ENCODE data around the gene WDCP. TPM values are rescaled to one million over a fixed set of nuclear protein-coding genes. Genes with fewer than 3 reads are reported as not detected.
"Not testable (repeated sequence)": the region's sequence is repeated elsewhere in the genome, so short reads cannot be mapped to it uniquely, and the experiment has no call there.

The WDCP gene
- total and polyA plus RNA-seq, 4 donors: 2.1 to 9.1 (median 6.1) TPM

DNA sequence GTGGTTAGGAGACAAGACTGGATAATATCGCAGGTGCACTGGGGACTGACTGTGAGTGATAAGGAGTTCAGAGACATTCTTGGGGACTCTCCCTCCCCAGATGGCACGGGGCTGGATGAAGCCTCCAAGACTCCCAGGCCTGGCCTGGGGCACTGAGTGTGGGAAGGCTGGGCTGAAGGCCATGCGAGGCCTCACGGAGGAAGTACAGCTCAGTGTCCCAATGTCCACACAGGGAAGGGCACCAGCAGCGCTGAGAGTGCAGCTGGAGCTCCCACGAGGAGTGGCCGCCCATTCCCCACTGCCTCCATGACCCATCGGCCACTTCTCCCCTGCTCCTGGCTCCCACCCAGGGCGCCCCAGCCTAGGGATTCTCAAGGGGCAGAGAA is 30.8 kb downstream of the WDCP start:
- H3K9ac ChIP-seq (ENCODE audit: insufficient read depth in 1 of 2, low read length in 2 of 2): no peak overlapping the region
- no peak overlapping the region for H3K27ac ChIP-seq (ENCODE audit: low read depth in 1 of 2, low read length in 1 of 2)
- H3K36me3 ChIP-seq (ENCODE audit: control insufficient read depth in 4 of 4, insufficient read depth in 4 of 4, low read length in 4 of 4): no peaks in the 10 kb centered on the region
- no peaks in the 10 kb centered on the region for H3K9me3 ChIP-seq (ENCODE audit: control insufficient read depth in 4 of 4, insufficient read depth in 3 of 4, low read length in 3 of 4)
- TF ChIP-seq, protein P1, sequence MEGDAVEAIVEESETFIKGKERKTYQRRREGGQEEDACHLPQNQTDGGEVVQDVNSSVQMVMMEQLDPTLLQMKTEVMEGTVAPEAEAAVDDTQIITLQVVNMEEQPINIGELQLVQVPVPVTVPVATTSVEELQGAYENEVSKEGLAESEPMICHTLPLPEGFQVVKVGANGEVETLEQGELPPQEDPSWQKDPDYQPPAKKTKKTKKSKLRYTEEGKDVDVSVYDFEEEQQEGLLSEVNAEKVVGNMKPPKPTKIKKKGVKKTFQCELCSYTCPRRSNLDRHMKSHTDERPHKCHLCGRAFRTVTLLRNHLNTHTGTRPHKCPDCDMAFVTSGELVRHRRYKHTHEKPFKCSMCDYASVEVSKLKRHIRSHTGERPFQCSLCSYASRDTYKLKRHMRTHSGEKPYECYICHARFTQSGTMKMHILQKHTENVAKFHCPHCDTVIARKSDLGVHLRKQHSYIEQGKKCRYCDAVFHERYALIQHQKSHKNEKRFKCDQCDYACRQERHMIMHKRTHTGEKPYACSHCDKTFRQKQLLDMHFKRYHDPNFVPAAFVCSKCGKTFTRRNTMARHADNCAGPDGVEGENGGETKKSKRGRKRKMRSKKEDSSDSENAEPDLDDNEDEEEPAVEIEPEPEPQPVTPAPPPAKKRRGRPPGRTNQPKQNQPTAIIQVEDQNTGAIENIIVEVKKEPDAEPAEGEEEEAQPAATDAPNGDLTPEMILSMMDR (IDR thresholded peaks at IDR 0.05; ENCODE audit: control extremely low read depth, extremely low read depth): no peak
- ATAC-seq (ENCODE audit: insufficient read depth, low FRiP score) (no peak), DNase-seq (no peak)
- peaks cover 0 to 4% (median 0%) of the 10 kb centered on the region in 3 donors for H3K27me3 ChIP-seq (ENCODE audit: control insufficient read depth in 3 of 3, insufficient read depth in 3 of 3, low read length in 2 of 3)
- no peak overlapping the region for H3K4me3 ChIP-seq
- no peaks in the 10 kb centered on the region for H3K4me1 ChIP-seq (ENCODE audit: control insufficient read depth in 5 of 5, insufficient read depth in 5 of 5, low read length in 5 of 5)
- WGBS, 2 donors: 85 to 86% methylated on average over 9 of the region's 9 CpGs

- no peak overlapping the region for H3K9ac ChIP-seq (ENCODE audit: insufficient read depth in 1 of 2, low read length in 2 of 2)
- no peak for DNase-seq
- no peak overlapping the region for H3K27ac ChIP-seq (ENCODE audit: low read depth in 1 of 2, low read length in 1 of 2)
- H3K9me3 ChIP-seq (ENCODE audit: control insufficient read depth in 4 of 4, insufficient read depth in 3 of 4, low read length in 3 of 4): no peaks in the 10 kb centered on the region
- TF ChIP-seq, protein P1 (IDR thresholded peaks at IDR 0.05; ENCODE audit: control extremely low read depth, extremely low read depth): no peak
- H3K4me1 ChIP-seq (ENCODE audit: control insufficient read depth in 5 of 5, insufficient read depth in 5 of 5, low read length in 5 of 5): no peaks in the 10 kb centered on the region
- peaks cover 0 to 7% (median 0%) of the 10 kb centered on the region in 3 donors for H3K27me3 ChIP-seq (ENCODE audit: control insufficient read depth in 3 of 3, insufficient read depth in 3 of 3, low read length in 2 of 3)
- no peak for ATAC-seq (ENCODE audit: insufficient read depth, low FRiP score)
- no peaks in the 10 kb centered on the region for H3K36me3 ChIP-seq (ENCODE audit: control insufficient read depth in 4 of 4, insufficient read depth in 4 of 4, low read length in 4 of 4)
- H3K4me3 ChIP-seq: no peak overlapping the region
- WGBS, 2 donors: 75 to 91% methylated on average over 11 of the region's 11 CpGs
These were observed 31.4 kb downstream of the WDCP start for GRCh38 chr2:24015562-24016375.

DNA sequence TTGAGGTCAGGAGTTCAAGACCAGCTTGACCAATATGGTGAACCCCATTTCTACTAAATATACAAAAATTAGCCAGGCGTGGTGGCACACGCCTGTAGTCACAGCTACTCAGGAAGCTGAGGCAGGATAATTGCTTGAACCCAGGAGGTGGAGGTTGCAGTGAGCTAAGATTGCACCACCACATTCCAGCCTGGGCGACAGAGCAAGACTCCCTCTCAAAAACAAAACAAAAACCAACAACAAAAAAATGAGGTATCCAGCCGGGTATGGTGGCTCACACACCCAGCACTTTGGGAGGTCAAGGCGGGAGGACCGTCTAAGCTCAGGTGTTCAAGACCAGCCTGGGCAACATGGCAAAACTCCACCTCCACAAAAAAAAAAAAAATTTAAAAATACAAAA is 32.3 kb downstream of the WDCP start:
- H3K9ac ChIP-seq (ENCODE audit: insufficient read depth in 1 of 2, low read length in 2 of 2); H3K9me3 ChIP-seq (ENCODE audit: control insufficient read depth in 4 of 4, insufficient read depth in 3 of 4, low read length in 3 of 4); H3K4me1 ChIP-seq (ENCODE audit: control insufficient read depth in 5 of 5, insufficient read depth in 5 of 5, low read length in 5 of 5); H3K27ac ChIP-seq (ENCODE audit: low read depth in 1 of 2, low read length in 1 of 2); H3K36me3 ChIP-seq (ENCODE audit: control insufficient read depth in 4 of 4, insufficient read depth in 4 of 4, low read length in 4 of 4); H3K4me3 ChIP-seq; DNase-seq; ATAC-seq (ENCODE audit: insufficient read depth, low FRiP score): not testable (repeated sequence)
- peaks cover 0 to 13% (median 0%) of the 10 kb centered on the region in 3 donors for H3K27me3 ChIP-seq (ENCODE audit: control insufficient read depth in 3 of 3, insufficient read depth in 3 of 3, low read length in 2 of 3)
- 86 to 89% methylated on average over 6 of the region's 6 CpGs for WGBS, 2 donors

DNA sequence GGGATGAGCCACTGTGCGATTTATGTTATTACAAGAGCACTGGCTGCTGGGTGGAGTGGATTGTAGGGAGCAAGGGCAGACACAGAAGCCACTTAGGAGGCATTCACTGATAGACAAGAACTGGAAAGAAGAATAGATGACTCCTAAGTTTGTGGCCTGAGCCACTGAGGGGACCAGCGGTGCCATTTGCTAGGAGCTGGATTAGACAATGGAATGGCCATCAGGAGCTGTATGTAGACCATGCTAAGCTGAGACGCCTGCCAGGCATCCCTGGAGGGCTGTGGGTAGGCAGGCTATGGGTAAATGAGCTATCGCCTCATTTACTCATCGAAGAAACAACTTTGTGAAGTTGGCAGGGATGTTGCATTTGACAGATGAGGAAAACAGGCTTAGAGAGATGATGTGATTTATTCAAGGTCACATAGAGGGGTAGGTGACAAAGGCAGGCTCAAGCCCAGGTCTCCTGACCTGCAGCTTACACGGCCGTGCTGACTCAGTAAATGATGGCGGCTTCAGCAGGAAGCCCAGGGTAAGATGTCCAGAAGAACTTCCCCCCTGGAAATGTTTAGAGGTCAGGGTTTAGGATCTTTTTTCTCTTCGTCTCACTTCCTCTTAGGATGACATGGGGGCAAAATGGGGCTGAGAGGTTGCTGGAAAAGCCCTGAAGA is 34.5 kb downstream of the WDCP start:
- Histone ChIP-seq H3K27ac (ENCODE audit: low read depth in 1 of 2, low read length in 1 of 2) (no peak overlapping the region), H3K4me3 (no peak overlapping the region), H3K27me3 (ENCODE audit: control insufficient read depth in 3 of 3, insufficient read depth in 3 of 3, low read length in 2 of 3) (peaks cover 0 to 21% (median 7%) of the 10 kb centered on the region in 3 donors), H3K36me3 (ENCODE audit: control insufficient read depth in 4 of 4, insufficient read depth in 4 of 4, low read length in 4 of 4) (no peaks in the 10 kb centered on the region), H3K9ac (ENCODE audit: insufficient read depth in 1 of 2, low read length in 2 of 2) (no peak overlapping the region), H3K4me1 (ENCODE audit: control insufficient read depth in 5 of 5, insufficient read depth in 5 of 5, low read length in 5 of 5) (peaks cover 0 to 13% (median 0%) of the 10 kb centered on the region in 5 donors), H3K9me3 (ENCODE audit: control insufficient read depth in 4 of 4, insufficient read depth in 3 of 4, low read length in 3 of 4) (peaks cover 0 to 7% (median 0%) of the 10 kb centered on the region in 4 donors)
- 65 to 79% methylated on average over 9 of the region's 9 CpGs for WGBS, 2 donors
- ATAC-seq (ENCODE audit: insufficient read depth, low FRiP score): no peak
- TF ChIP-seq, protein P1 (IDR thresholded peaks at IDR 0.05; ENCODE audit: control extremely low read depth, extremely low read depth): no peak
- DNase-seq: no peak

Data from lung (tissue), 12 donors.